Endothelial cell of umbilical vein (primary cell): ENCODE data around the gene ELF3. TPM values are rescaled to one million over a fixed set of nuclear protein-coding genes. Genes with fewer than 3 reads are reported as not detected.
A peak's percentile ranks its signal among the peaks of the same experiment; 100 is the strongest.

Experiments
- BruUV-seq: library from RNA; stranded (reverse); fragments of 400-500 nt; replicated peaks from 2 replicates; lab custom pipeline; 2021; lab: Mats Ljungman, UMichigan
- CTCF ChIA-PET: fragments of 300-600, 350-600 bp; sonication (Branson Sonifier 250); formaldehyde crosslinking; loops from one replicate; lab custom pipeline; 2021; ENCODE audit warnings: antibody characterized with exemption, inconsistent platforms; lab: Charles Lee
- POLR2A ChIA-PET: fragments of 300-600, 350-600 bp; sonication (Branson Sonifier 250); formaldehyde crosslinking; loops from one replicate; lab custom pipeline; 2021; ENCODE audit warnings: antibody characterized with exemption, inconsistent platforms; lab: Charles Lee
- DNase-seq: peaks from one replicate; pipeline ENCODE4 v3.0.0-alpha.2; 2011; ENCODE audit warnings: low read depth, low spot score
- FAIRE-seq: peaks from 2 replicates; lab custom pipeline; 2011; peaks lifted over from hg19 to GRCh38; lab: Jason Lieb, UNC
- H2AFZ ChIP-seq: 2 replicates; pipeline ENCODE4 v1.6.0; 2012; ENCODE audit warnings: low read depth, low read length, control low read depth, inconsistent platforms
- H3K27ac ChIP-seq: 2 replicates; pipeline ENCODE4 v1.5.1; 2011; ENCODE audit warnings: low read depth, mild to moderate bottlenecking, control low read depth, low read length, moderate library complexity; ENCODE audit not compliant: insufficient read depth
- H3K27me3 ChIP-seq, 2 experiments: 2 replicates each; pipeline versions ENCODE4 v1.6.0 to v1.6.1; 2011; ENCODE audit warnings: low read length in 2 of 2, mixed read lengths in 1 of 2; ENCODE audit not compliant: control insufficient read depth in 2 of 2, insufficient read depth in 2 of 2
- H3K36me3 ChIP-seq, 2 experiments: 2 replicates in 1 of 2; 3 replicates in 1 of 2; pipeline ENCODE4 v1.5.1; 2011; ENCODE audit warnings: low read length in 2 of 2, mild to moderate bottlenecking in 1 of 2, moderate library complexity in 1 of 2; ENCODE audit not compliant: control insufficient read depth in 2 of 2, insufficient read depth in 2 of 2; ENCODE audit errors: extremely low read depth in 1 of 2
- H3K4me1 ChIP-seq: 3 replicates; pipeline ENCODE4 v1.5.1; 2011; ENCODE audit warnings: mild to moderate bottlenecking, low read length; ENCODE audit not compliant: control insufficient read depth, insufficient read depth; ENCODE audit errors: extremely low read depth
- H3K4me2 ChIP-seq: 2 replicates; pipeline ENCODE4 v1.6.1; 2011; ENCODE audit warnings: low read length, control low read depth, mixed read lengths; ENCODE audit not compliant: insufficient read depth
- H3K4me3 ChIP-seq, 3 experiments: fragments of 200-600 bp in 1 of 3; sonication (generic), shearing (Covaris generic) in 1 of 3; replicated peaks in 1 of 3; 2 replicates each; pipeline ENCODE4 v1.5.1; 2011 to 2016; ENCODE audit warnings: control low read depth in 3 of 3, low read length in 3 of 3, mild to moderate bottlenecking in 2 of 3, inconsistent platforms in 1 of 3, low read depth in 1 of 3, moderate library complexity in 1 of 3; ENCODE audit not compliant: insufficient read depth in 1 of 3
- H3K79me2 ChIP-seq: 2 replicates; pipeline ENCODE4 v1.6.0; 2012; ENCODE audit warnings: low read length, inconsistent platforms; ENCODE audit not compliant: control insufficient read depth, insufficient read depth
- H3K9ac ChIP-seq: replicated peaks from 2 replicates; pipeline ENCODE3; 2011; ENCODE audit warnings: low read length, control low read depth; ENCODE audit not compliant: insufficient read depth; ENCODE audit errors: extremely low read depth
- H3K9me1 ChIP-seq: replicated peaks from 3 replicates; pipeline ENCODE4 v1.6.0; 2011; ENCODE audit warnings: mild to moderate bottlenecking, low read length; ENCODE audit not compliant: control insufficient read depth, insufficient read depth; ENCODE audit errors: extremely low read depth
- H3K9me3 ChIP-seq: replicated peaks from 2 replicates; pipeline ENCODE4 v1.5.1; 2012; ENCODE audit warnings: low read length, inconsistent platforms; ENCODE audit not compliant: control insufficient read depth, insufficient read depth
- H4K20me1 ChIP-seq: replicated peaks from 2 replicates; pipeline ENCODE3; 2011; ENCODE audit warnings: mild to moderate bottlenecking, low read length; ENCODE audit not compliant: control insufficient read depth, insufficient read depth; ENCODE audit errors: extremely low read depth
- CTCF ChIP-seq, 2 donors: IDR thresholded peaks; 1 replicate in 1 of 2; 2 replicates in 1 of 2; pipeline ENCODE4 v1.5.1; 2011; ENCODE audit warnings: low read length in 2 of 2, mild to moderate bottlenecking in 2 of 2, moderate library complexity in 2 of 2, control low read depth in 1 of 2, inconsistent platforms in 1 of 2, low read depth in 1 of 2; ENCODE audit not compliant: insufficient read depth in 1 of 2; ENCODE audit errors: extremely low read depth in 1 of 2
- FOS ChIP-seq: IDR thresholded peaks from 2 replicates; pipeline ENCODE4 v1.6.1; 2011; ENCODE audit warnings: mild to moderate bottlenecking, low read length, moderate library complexity, borderline replicate concordance; ENCODE audit not compliant: insufficient read depth
- JUN ChIP-seq: IDR thresholded peaks from 2 replicates; pipeline ENCODE4 v1.6.1; 2011; ENCODE audit warnings: borderline replicate concordance, low read depth; ENCODE audit not compliant: insufficient read length, insufficient read depth
- MAX ChIP-seq: IDR thresholded peaks from 2 replicates; pipeline ENCODE4 v1.6.1; 2011; ENCODE audit not compliant: insufficient read depth, insufficient read length
- MYC ChIP-seq: IDR thresholded peaks from one replicate; pipeline ENCODE4 v1.6.1; 2011; ENCODE audit warnings: mild to moderate bottlenecking, low read depth, low read length
- POLR2A ChIP-seq: IDR thresholded peaks from 2 replicates; pipeline ENCODE4 v1.6.1; 2012; ENCODE audit warnings: low read depth, mild to moderate bottlenecking, control low read depth, low read length
- dilution Hi-C: fragments of 300-500 bp; cut with MboI; formaldehyde crosslinking; loops from one replicate; pipeline ENCODE4 v1.15.0; 2019; ENCODE audit warnings: low sequenced_read_pairs; ENCODE audit not compliant: extremely low pct_ligation_motif_present
- intact Hi-C: fragments of 100-400 bp; cut with micrococcal nuclease; formaldehyde crosslinking; loops from one replicate; pipeline ENCODE4 v1.10.0; 2022
- polyA plus RNA-seq, 4 experiments: library from polyadenylated mRNA; depleted of rRNA in 3 of 4; stranded (reverse) in 3 of 4; unstranded in 1 of 4; fragments of >200 nt; gene quantifications; 2 replicates each; pipeline versions ENCODE4 v1.2.1 to v1.2.3, GENCODE V29; 2011 to 2012; ENCODE audit warnings: missing spikeins in 1 of 4
- total RNA-seq: library from RNA; stranded (reverse); gene quantifications from 2 replicates; pipeline ENCODE4 v1.2.3, GENCODE V29; 2021

The ELF3 gene
- total and polyA plus RNA-seq, 2 donors (not counting 3 experiments of a cell fraction or from before 2014, with no cell fraction given) = 0.07 to 0.29 TPM

GRCh38 chr1:202036595-202037387 is 26.4 kb downstream of the ELF3 start:
- H3K9me1 ChIP-seq = no peaks in the 10 kb centered on the region
- H3K27ac ChIP-seq = no peak overlapping the region
- ChIA-PET POLR2A (no interaction called here), CTCF (interaction anchor here (0.7 kb wide), 1 partner anchor 79 kb away, joined by 3 read pairs; no protein-coding TSS in a partner anchor)
- TF ChIP-seq CTCF (IDR thresholded peaks at IDR 0.05; ENCODE audit: extremely low read depth in 1 of 2, insufficient read depth in 1 of 2, low read depth in 1 of 2, low read length in 2 of 2) = no peak
- no peak for TF ChIP-seq MAX
- no peak for TF ChIP-seq MYC
- no peak for TF ChIP-seq POLR2A
- no peak for TF ChIP-seq JUN
- TF ChIP-seq FOS = no peak
- H3K36me3 ChIP-seq = no peaks in the 10 kb centered on the region
- no peak overlapping the region for H3K9ac ChIP-seq
- dilution Hi-C loops = no loop called here
- BruUV-seq = no TSS peak
- DNase-seq = no peak
- FAIRE-seq = peak; percentile 33
- no peak overlapping the region for H3K4me3 ChIP-seq
- H3K4me2 ChIP-seq = no peak overlapping the region
- no peaks in the 10 kb centered on the region for H3K79me2 ChIP-seq
- no peaks in the 10 kb centered on the region for H3K9me3 ChIP-seq
- H3K4me1 ChIP-seq = no peaks in the 10 kb centered on the region
- no peak overlapping the region for H2AFZ ChIP-seq
- H3K27me3 ChIP-seq = peaks cover 2 to 5% of the 10 kb centered on the region in 2 experiments
- H4K20me1 ChIP-seq = no peaks in the 10 kb centered on the region
- intact Hi-C loops = no loop called here
